GM12875 (cell line): ENCODE measurements around the gene MFAP2.
"Not testable (repeated sequence)": the region's sequence is repeated elsewhere in the genome, so short reads cannot be mapped to it uniquely, and the experiment has no call there.

ENCODE experiments used
- H3K4me3 ChIP-seq: one replicate; pipeline ENCODE4 v1.5.1; 2011; ENCODE audit warnings: low read depth, low read length, control low read depth
- CTCF ChIP-seq: IDR thresholded peaks from 2 replicates; pipeline ENCODE4 v1.5.1; 2011; ENCODE audit warnings: low read depth, mild to moderate bottlenecking, control low read depth, inconsistent platforms, low read length, moderate library complexity, borderline replicate concordance; ENCODE audit not compliant: insufficient read depth

Gene MFAP2

GRCh38 chr1:16938351-16939321 is 41.8 kb downstream of the MFAP2 start:
- H3K4me3 ChIP-seq: no peak overlapping the region
- no peak for TF ChIP-seq CTCF

DNA sequence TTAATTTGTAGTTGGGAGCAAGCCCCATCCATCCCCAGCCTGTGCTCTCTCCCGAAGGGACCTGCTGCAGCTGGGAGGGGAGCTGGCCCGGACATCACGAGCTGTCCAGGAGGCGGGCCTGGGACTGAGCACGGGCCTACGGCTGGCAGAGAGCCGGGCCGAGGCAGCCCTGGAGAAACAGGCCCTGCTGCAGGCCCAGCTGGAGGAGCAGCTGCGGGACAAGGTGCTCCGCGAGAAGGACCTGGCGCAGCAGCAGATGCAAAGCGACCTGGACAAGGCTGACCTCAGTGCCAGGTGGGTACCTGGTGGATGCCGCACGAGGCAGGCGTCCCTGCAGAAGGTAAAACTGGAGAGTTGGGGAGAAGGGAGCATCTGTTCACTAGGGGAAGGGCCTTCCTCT is 43.8 kb downstream of the MFAP2 start:
- H3K4me3 ChIP-seq: not testable (repeated sequence)

DNA sequence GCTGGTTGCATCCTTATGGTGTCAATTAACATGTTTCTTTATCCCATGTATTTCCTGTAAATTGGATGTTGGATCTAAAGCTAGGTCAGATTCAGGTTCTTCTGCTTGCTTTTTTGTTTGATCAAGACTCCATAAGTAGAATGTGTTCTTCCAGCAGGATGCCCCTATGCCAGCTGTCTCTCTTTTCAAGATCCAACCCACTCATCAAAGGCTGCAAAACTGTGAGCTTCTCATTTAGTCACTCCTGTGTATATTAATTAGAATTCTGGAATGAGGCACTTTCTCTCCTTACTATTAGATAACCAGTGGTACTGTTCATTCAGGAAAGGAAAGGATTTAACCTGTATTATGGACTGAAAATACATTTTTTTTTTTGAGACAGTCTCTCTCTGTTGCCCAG is 46.5 kb downstream of the MFAP2 start:
- not testable (repeated sequence) for H3K4me3 ChIP-seq

- H3K4me3 ChIP-seq: not testable (repeated sequence)
Observed at GRCh38 chr1:16931206-16931934, 49.0 kb downstream of the MFAP2 start.

- H3K4me3 ChIP-seq: not testable (repeated sequence)
Observed at GRCh38 chr1:16929146-16930041, 51.0 kb downstream of the MFAP2 start.

DNA sequence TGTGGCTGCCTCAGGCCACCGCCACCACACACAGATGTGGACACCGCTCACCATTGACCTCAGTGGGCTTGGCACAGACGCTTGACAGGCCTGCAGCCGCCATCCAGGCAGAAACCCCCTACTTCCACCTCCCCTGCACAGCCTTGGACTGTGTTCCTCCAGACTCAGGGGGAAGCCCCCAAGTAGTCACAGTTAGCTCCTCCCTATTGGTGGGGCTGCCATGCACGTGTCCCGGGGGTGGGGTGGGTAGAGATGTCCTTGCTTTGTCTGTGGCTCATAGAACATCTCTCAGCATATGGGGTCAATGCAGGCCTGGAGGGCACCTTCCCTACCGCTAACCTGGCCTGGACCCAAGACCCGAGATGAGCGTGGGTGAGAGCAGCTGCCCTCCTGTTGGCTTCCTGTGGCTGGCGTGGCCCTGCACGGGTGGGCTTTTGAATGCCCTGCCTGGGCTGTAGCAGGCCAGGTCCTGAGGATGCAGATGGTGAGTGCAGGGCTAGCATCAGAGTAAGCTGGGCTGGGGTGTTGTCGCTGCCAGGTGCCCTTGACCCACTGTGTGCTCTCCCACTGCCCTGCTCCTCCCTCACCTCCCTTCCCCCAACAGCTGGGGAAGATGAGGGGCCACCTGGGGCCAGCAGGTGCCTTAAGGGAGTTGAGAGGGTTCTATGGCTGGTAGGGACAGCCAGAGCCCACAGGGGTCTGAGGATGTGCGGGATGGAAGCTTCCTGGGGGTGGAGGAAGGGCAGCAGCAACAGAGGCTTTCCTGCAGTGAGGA is 52.5 kb downstream of the MFAP2 start:
- no peak for TF ChIP-seq CTCF
- H3K4me3 ChIP-seq: no peak overlapping the region

- TF ChIP-seq CTCF: no peak
- no peak overlapping the region for H3K4me3 ChIP-seq
Observed at GRCh38 chr1:16927256-16927655, 53.2 kb downstream of the MFAP2 start.

GRCh38 chr1:16926491-16927073 is 53.8 kb downstream of the MFAP2 start:
- H3K4me3 ChIP-seq: no peak overlapping the region
- no peak for TF ChIP-seq CTCF
